Hematopoietic multipotent progenitor cell treated with erythropoietin and hydrocortisone succinate and interleukin-3 and kit ligand, for 17 days (in vitro differentiated cells): Measurements from ENCODE around the gene CDO1.

Source experiments
- DNase-seq: peaks from one replicate; pipeline ENCODE4 v3.0.0-alpha.2; 2015; ENCODE audit warnings: low spot score

Gene CDO1

GRCh38 chr5:115816226-115817081 is at the start of gene CDO1:
CDO1 (minus strand) TSS chr5:115816659; CDS start chr5:115816397, 262 bp downstream.
- DNase-seq, result no peak

GRCh38 chr5:115859378-115859777 is 42.9 kb upstream of the CDO1 start:
- no peak for DNase-seq

- DNase-seq, result no peak
These were observed 41.9 kb upstream of the CDO1 start for GRCh38 chr5:115858396-115858795.

- DNase-seq, result no peak
These were observed 41.3 kb upstream of the CDO1 start for GRCh38 chr5:115857626-115858349.

GRCh38 chr5:115857057-115857479 is 40.6 kb upstream of the CDO1 start:
- DNase-seq, result no peak

GRCh38 chr5:115855959-115856358 is 39.5 kb upstream of the CDO1 start:
- DNase-seq, result no peak

- no peak for DNase-seq
These were observed 37.7 kb upstream of the CDO1 start for GRCh38 chr5:115854139-115854538.

- DNase-seq, result no peak
These were observed 34.4 kb upstream of the CDO1 start for GRCh38 chr5:115850744-115851416.

- no peak for DNase-seq
These were observed 32.9 kb upstream of the CDO1 start for GRCh38 chr5:115849258-115849798.

- DNase-seq, result no peak
These were observed 30.8 kb upstream of the CDO1 start for GRCh38 chr5:115847290-115847689.

- DNase-seq, result no peak
These were observed 27.9 kb upstream of the CDO1 start for GRCh38 chr5:115844321-115844817.

- no peak for DNase-seq
These were observed 27.1 kb upstream of the CDO1 start for GRCh38 chr5:115843444-115844130.

- DNase-seq, result peak; percentile 30
These were observed 26.5 kb upstream of the CDO1 start for GRCh38 chr5:115842952-115843351.

- DNase-seq, result peak; percentile 42
These were observed 25.9 kb upstream of the CDO1 start for GRCh38 chr5:115842089-115842935.

- peak; percentile 93 for DNase-seq
These were observed 25.1 kb upstream of the CDO1 start, which contains the start of the genes AP3S1 and ATG12 for GRCh38 chr5:115841382-115842088. AP3S1 (plus strand) TSS chr5:115841935; CDS start chr5:115842038, 103 bp downstream. ATG12 (minus strand) TSS chr5:115841565; CDS start chr5:115841552, 13 bp downstream.

- peak; percentile 27 for DNase-seq
These were observed 24.4 kb upstream of the CDO1 start for GRCh38 chr5:115840873-115841272.

GRCh38 chr5:115838885-115839518 is 22.5 kb upstream of the CDO1 start:
- peak; percentile 74 for DNase-seq

- DNase-seq, result no peak
These were observed 19.0 kb upstream of the CDO1 start for GRCh38 chr5:115835481-115835880.

GRCh38 chr5:115831163-115831768 is 14.8 kb upstream of the CDO1 start:
- DNase-seq, result peak; percentile 76
